Stimulated activated CD8-positive, alpha-beta memory T cell treated with anti-CD3 and anti-CD28 coated beads, Interleukin-4, amount 100 ng/mL, for 24 hours (primary cell): Measurements from ENCODE around the gene CST4.
"Not testable (repeated sequence)": the region's sequence is repeated elsewhere in the genome, so short reads cannot be mapped to it uniquely, and the experiment has no call there.

Source experiments
- DNase-seq: peaks from one replicate; pipeline ENCODE4 v3.0.0-alpha.2; 2020; ENCODE audit warnings: low read depth

Gene CST4, protein sequence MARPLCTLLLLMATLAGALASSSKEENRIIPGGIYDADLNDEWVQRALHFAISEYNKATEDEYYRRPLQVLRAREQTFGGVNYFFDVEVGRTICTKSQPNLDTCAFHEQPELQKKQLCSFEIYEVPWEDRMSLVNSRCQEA

DNA sequence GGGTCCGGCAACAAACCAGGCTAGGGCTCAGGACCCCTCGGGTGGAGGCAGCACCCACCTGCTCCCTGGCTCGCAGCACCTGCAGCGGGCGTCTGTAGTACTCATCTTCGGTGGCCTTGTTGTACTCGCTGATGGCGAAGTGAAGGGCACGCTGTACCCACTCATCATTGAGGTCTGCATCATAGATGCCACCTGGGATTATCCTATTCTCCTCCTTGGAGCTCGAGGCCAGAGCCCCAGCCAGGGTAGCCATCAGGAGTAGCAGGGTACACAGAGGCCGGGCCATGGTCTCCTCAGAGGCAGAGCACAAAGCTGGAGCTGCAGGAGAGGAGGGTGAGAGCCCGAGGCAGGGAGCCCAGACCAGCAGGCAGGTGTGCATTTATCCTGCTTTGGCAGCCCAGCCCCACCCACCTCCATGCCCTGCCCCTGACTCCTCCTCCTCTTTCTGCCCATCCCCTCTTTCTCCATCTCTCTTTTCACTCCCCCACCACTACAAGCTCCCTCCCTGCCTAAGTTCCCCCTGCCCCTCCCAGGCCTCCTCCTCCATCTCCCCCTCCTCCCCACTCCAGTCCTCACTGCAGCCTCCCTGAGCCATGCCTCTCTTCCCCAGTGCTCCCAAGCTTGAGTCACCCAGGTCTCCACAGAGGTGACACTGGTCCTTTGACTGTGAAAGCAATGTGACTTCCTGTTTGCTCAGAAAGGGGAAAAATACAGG lies at the start of gene CST4:
TSS of gene CST4 (minus strand) at position 355 of the 715 bp plus-strand sequence. CDS start at position 286, 69 bp downstream.
- DNase-seq, result not testable (repeated sequence)

DNA sequence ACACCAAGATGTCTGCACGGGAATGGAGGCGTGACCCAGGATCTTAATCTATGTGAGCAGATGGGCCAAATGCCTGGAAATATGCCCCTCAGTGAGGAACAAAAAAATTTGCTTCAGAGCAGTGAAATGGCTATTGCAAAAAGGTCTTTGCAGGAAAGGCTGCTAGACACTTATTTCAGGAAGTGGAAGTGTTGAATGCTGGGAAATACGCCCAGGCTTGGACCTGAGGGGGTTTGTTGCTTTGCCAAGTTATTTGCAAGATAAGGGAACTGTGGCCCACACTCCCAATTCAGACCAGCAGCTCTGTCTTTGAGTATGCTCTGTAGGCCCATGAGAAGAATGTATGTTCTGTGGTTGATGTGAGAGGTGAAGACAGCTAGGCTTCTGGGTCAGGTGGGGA lies 46.6 kb upstream of the CST4 start:
- DNase-seq, result not testable (repeated sequence)

DNA sequence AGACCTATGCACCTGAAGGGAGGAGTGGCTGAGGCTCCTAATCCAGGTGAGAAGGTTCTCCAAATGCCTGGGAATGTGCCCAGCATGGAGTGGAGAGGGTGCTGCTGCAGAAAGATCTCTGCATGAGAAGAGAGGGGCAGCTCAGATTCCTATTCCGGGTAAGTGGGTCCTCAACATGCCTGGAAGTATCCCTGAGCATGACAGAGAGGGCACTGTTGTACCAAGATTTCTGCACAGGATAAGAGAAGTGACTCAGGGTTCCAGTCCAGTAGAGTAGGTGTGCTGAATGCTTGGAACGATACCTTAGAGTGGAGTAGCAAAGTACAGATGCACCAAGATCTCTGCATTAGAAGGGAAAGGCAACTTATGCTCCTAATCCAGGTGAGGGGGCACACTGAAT lies 46.1 kb upstream of the CST4 start:
- DNase-seq, result not testable (repeated sequence)

DNA sequence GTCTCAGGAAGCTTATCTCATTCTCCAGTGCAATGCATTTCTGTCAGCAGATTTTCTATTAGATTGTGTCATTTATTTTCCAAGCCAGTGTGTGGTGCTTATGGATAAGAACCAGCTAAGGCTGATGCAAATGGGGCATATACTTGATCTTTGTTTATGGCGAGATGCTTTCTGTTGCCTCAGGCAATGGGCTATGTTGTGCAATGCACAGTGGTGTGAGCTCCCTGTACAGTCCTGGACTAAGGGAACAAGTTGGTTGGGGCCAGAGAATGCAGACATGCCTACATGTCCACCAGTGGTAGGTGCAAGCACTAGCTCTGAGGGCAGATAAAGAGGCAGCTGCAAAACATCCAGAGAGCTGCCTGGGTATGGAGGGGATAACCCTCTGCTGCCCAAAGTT lies 45.6 kb upstream of the CST4 start:
- DNase-seq, result not testable (repeated sequence)

DNA sequence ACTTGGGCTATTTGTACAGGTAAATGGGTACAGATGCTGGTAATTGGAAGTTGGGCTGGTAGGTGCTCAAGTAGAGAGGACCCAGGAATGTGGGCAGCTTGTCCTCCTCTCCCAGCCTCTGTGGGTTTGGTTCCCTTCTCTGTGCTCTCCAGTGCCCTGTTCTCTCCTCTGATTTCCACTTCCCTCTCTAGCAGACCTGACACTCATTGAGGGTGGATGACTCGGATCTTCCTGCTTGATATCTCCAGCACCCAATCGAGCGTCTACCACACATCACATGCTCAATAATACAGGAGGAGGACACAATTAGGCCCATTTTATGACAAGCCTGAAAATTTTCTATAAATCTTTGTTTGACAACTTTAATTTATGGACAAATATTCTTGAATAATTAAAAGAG lies 38.2 kb upstream of the CST4 start:
- DNase-seq, result no peak

DNA sequence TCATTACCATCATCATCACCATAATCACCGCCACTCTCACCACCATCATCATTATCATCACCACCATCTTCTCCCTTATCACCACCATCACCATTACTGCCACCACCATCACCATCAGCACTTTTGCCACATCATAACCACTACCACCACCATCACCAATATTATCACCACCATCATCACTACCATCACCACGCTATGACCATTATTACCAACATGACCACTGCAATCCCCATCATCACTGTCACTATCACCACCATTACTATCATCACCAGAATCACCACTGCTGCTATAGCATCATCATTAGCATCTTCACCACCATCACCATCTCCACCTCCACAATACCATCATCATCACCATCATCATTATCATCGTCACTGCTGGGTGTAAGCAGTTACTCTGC lies 36.3 kb upstream of the CST4 start:
- no peak for DNase-seq

DNA sequence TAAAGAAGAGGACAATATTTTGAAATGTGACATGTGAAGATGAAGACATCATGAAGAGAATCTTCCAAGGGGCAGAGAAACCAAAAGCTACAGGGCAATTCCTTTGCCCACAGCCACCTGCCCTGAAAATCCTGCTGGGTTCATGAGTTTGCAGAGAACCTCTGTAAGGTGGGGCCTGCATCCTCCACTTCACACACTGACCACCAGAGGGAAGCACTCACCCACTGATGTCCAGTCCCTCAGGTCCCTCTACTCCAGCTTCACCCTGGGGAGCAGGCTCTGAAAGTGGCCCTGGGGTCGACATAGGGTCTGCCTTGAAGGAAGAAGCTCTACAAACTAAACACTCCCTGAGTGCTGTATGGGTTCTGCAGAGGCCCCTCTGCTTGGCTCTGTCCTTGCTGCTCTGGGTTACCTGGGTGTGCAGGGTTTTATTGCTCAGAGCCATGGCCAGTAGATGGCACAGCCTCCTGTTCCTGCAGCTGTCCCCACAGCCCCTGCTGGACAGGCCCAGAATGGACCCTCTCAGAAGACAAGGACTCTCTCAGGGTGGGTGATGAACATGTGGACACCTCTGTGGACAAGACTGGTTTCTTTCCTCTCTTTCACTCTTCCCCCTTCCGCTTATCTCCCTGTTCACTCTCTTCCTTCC lies 34.9 kb upstream of the CST4 start:
- peak; percentile 1 for DNase-seq

DNA sequence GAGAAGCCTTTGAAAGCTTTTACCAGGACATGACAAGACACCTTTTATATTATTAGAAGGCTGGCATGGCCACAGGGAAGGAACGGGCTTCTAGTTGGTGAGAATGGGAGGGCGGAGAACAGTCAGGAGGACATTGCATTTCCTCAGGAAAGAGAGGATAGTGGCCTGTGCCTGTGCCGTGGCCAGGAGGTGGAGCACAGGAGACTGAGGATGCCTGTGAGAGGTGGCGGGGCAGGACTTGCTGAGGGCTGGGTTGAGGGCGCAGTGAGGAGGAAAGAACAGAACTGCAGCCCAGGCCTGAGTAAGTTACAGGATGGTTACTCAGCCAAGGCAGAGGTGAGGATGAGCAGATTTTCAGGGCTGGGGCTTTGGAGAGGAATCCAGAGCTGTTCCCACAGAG lies 34.0 kb upstream of the CST4 start:
- DNase-seq, result not testable (repeated sequence)

DNA sequence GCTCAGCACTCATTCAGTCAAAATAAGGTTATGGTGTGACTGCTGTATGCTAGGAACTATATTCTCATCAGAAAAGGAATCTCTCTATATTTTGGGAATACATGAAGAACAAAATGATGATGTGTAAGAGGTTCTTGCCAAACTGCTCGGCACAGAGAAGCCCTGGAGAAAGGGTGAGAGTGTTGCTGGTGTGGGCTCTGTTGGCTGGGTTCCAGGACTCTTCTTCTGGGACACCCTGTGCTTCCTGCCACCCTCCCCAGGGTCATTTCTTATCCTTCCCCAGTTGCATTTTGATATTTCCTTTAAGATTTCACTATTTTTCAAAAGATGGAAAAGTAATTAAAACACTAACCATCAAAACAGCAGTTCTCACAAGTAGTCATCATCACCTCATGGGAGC lies 33.1 kb upstream of the CST4 start:
- DNase-seq, result no peak

DNA sequence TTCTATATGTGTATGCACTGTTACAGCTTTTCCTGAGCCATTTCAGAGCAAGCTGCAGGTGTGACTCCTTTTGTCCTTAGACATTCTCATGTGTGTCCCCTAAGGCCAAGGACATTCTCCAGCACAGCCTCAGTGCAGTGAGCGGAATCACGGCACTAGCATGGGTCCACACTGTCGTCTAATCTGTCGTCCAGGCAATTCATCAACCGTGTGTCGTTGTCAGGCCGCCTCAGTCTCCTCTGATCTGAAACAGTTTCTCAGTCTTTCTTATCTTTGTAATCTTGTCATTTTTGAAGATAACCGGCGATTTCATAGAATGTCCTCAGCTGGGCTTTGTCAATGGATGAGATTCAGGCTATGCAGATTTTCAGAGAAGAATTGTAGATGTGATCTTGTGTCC lies 30.5 kb upstream of the CST4 start:
- not testable (repeated sequence) for DNase-seq

DNA sequence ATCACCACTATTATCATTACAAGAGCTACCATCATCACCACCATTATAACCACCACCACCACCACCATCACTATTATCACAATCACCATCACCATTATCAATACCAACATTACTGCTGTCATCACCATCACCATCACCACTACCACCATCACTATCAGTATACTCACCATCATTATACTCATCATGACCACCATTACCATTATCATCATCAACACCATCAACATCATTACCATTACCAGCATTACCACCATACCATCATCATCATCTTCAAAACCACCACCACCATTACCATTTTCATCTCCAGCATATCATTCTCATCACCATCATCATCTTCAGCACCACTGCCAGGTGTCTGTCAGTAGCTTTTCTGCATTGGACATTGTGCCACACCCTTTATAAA lies 22.9 kb upstream of the CST4 start:
- DNase-seq, result not testable (repeated sequence)

DNA sequence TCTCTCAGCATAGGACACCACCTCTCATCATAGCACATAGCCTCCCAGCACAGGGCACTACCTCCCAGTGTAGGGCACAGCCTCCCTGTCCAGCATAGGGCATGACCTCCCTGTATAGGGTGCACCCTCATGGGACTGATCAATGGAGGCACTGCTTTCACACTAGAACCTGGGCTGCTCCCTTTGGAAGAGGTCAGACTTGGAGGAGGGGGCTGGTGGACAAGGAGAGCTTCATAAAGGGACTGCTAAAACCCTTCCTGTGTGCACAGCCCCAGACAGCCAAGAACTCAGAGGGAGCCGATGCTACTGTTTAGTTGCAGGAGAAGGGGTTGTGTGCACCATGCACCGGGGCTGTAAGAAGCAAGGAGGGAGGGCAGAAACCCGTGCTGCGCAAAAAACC lies 21.9 kb upstream of the CST4 start:
- DNase-seq, result no peak

DNA sequence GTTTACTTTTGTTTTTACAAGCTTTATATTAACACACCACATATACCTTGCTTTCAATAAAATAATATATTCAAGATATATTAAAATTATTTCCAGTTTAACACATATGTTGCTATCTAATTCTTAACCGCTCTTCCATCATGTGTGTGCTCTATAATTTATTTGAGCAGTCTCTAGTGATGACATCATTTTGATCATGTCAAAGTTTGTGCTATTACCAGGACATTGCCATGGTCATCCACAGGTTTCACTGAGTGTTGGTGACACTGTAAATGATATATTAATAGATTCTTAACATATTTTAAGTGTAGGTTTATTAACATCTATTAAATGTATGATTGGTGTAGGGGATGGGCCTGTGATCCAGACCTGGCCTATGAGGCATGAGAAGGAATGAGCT lies 17.1 kb upstream of the CST4 start:
- no peak for DNase-seq

DNA sequence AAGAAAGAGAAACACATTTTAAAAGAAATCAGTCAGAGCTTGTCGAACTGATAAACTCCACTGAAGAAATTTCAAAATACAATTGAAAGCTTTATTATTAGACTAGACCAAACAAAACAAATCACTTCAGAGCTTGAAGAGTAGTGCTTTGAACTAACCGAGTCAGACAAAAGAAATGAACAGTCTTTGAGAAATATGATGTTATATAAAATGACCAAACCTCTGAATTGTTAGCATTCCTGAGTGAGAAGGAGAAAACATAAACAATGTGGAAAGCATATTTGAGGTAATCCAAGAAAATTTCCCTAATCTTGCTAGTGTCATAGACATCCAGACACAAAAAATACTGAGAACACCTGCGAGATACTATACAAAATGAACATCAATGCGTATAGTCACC lies 13.2 kb upstream of the CST4 start:
- DNase-seq, result no peak

DNA sequence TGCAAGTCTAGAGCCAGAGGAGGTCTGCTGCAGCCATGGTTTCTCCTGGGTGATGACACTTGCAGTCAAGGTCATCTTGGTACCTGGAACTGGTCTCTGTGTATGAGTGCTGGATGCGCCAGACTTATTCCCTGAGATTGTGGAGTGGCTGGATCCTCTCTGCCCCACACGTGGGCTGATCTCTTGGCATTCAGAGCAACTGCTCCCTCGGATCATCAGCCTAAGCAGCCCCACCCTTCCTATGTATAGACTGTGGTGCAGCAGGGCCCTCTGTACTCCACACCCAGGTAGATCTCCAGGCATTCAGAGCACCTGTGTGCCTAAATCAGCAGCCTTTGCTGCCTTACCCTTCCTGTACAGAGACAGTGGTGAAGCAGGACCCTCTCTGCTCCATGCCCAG lies 12.1 kb upstream of the CST4 start:
- DNase-seq, result no peak

DNA sequence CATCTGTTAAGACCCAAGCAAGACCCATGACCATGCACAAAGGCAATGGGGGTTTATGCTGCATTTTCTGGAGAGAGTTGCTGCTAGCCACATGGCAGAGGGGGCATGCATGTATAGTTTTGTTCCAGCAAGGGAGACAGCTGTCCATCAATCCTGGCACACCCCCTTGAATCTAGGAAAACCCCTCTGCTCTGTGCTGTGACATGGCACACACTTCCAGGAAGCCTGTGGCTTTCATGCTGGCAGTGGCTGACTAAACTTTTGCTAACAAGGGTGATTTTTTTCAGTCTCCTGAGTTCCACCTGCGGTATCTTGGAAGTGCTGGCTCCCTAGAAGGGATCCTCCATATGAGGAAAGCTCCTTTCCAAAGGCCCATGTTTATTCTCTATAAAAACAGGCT lies 9.1 kb upstream of the CST4 start:
- DNase-seq, result no peak

DNA sequence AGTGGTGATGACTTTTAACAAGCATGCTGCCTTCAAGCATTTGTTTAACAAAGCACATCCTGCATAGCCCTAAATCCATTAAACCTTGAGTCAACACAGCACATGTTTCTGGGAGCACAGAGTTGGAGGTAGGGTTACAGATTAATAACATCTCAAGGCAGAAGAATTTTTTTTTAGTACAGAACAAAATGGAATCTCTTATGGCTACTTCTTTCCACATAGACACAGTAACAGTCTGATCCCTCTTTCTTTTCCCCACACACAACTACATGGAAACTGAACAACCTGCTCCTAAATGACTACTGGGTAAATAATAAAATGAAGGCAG lies 6.2 kb upstream of the CST4 start:
- DNase-seq, result not testable (repeated sequence)

DNA sequence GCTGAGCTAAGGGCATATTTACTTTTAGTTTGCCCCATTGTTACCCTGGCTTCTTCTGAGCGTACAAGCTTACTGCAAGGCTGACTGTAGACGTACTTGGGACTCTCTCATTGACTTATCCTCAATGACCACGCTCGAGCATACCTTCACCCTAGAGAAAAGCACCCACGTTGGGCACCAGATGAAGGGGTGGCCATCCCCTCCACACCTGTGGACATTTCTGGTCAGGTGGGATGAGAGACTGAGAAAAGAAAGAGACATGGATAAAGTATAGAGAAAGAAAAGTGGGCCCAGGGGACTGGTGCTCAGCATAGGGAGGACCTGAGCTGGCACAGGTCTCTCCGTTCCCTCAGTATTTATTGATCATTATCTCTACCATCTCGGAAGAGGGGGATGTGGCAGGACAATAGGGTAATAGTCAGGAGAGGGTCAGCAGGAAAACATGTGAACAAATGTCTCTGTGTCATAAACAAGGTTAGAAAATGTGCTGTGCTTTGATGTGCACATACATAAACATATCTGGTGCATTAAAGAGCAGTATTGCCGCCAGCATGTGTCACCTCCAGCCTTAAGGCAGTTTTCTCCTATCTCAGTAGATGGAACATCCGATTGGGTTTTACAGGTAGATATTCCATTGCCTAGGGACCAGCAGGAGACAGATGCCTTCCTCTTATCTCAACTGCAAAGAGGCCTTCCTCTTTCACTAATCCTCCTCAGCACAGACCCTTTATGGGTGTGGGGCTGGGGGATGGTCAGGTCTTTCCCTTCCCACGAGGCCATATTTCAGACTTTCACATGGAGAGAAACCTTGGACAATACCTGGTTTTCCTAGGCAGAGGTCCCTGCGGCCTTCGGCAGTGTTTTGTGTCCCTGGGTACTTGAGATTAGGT lies 5.6 kb upstream of the CST4 start:
- DNase-seq, result not testable (repeated sequence)

DNA sequence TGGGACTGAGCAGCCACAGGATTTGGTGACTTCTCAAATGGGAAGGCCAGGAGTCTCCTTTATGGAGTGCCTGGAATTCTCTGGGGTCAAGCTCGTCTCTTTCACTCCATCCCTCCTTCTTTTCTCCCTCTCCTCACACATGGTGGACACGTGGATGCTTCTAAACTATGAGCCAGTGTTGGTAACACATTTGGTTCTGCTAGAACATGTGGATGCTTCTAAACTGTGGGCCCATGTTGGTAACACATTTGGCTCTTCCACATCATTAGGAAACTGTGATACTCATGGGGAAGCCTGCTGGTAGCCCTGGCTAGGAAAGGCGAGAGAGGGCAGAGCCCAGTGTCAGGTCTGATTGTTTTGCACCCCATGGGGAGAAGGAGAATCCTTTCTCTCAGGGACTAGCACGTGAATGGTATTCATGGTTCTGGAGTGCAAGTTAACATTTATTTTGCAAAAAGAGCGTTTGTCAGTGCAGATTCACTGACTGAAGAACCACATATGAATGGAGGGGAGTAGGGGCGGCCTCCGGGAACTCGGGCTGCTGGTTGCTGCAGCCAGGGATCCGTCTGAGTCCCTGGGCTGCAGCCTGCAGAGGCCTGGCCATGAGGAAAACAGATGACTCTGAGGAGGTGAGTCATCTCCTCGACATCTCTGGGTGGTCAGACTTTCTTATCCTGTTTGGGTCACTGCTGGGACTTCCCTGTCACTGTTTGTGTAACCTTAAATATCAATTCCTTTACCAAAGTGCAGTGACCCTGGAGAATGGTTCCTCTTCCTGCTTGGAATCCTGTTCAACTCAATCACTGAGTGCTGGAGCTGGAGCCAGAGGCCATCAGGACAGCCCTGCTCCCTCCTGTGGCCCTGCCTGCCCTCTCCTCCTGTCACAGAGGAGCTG lies 4.1 kb upstream of the CST4 start:
- not testable (repeated sequence) for DNase-seq

DNA sequence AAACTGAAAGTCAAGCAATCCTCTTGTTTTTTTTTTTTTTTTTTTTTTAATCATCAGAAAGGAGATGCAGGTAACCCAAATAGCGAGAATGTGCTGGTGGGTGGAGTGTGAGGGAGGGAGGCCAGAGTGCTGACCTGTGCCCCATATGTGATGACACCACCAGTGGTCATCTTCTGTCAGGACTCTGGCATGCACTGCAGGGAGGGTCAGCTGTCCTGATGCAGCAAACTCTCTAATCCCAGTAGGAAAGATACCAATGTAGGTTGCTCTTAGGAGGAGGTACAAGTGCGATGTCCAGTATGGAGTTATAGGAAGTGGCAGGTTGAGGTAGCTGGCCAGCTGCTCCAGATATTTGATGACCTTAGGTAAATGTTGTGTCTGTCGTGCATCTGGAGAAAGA lies 2.8 kb upstream of the CST4 start:
- DNase-seq, result no peak

DNA sequence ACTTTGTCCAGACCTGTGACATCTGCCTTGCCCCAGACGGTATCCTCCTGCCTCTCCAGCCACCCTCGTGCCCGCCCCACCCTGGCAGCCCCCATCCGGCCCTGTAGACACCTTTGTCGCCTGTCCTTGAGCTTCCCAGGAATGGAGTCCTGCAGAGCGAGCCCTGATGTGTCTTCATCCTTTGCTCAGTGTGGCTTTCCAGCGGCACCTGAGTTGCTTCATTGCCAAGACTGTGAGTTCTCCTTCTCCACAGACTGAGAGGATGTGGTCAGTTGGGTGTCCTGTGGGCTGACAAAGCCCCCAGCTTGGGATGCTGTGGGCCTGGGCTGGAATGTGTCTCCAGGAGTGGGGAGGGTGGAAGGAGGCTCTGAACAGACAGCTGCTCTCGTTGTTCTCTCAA lies 1.7 kb upstream of the CST4 start:
- no peak for DNase-seq

DNA sequence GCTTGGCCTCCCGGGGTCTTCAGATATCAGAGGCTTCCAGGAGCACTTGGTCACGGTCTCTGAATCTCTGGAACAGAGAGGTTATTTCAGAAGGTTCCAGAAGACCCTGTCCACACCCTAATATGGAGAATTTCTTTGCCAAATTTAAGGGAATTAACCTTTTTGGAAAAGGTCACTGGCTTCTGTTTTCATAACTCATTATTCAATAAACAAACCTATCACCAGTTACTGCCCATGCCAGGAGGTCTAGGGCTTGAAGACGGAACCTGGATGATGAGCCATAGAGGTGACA lies 507 bp upstream of the CST4 start:
- no peak for DNase-seq
